Spleen (tissue), 7 donors: ENCODE measurements around the gene HSD17B12.

Experiments
- POLR2AphosphoS5 ChIP-seq, 3 donors: sonication (generic); formaldehyde crosslinking; IDR thresholded peaks; one replicate each; pipeline ENCODE4 v1.5.1; 2017; ENCODE audit warnings: antibody characterized with exemption in 3 of 3
- TF ChIP-seq, protein P1 (sequence below), 11 experiments: fragments of 200-600 bp in 7 of 11; fragments of 450-650 bp in 4 of 11; sonication (generic) in 4 of 11; IDR thresholded peaks in 8 of 11; conservative IDR thresholded peaks in 3 of 11; 1 replicate in 7 of 11; 2 replicates in 4 of 11; pipeline versions ENCODE4 v1.4.0 to v1.8.0; 2016 to 2021; ENCODE audit warnings: antibody characterized with exemption in 11 of 11, inconsistent platforms in 4 of 11, mild to moderate bottlenecking in 1 of 11
- donor health status: DM: no; HTN: no; CAD: no; lungs with moderate emphysema.
- donor health status: DM: no; HTN: no; CAD: no.
- donor health status: DM: no; HTN: no; CAD: no.

DNA sequence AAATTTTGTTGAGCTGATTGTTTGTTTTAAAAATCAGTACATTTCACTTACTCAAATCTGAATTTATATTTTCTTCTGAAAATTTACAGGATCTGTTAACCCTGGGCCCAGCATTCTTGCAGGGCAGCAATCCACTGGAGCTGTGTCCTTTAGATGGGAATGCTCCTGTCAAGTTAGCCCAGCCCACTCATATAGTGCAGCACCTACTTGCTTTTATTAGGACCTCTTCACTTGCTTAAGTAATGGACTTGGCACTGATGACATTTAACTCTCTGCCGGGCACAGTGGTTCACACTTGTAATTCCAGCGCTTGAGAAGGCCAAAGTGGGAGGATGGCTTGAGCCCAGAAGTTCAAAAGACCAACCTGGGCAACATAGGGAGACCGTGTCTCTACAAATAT lies 89.6 kb downstream of the HSD17B12 start:
- no peak for TF ChIP-seq POLR2AphosphoS5 (IDR thresholded peaks at IDR 0.05)
- TF ChIP-seq, protein P1, sequence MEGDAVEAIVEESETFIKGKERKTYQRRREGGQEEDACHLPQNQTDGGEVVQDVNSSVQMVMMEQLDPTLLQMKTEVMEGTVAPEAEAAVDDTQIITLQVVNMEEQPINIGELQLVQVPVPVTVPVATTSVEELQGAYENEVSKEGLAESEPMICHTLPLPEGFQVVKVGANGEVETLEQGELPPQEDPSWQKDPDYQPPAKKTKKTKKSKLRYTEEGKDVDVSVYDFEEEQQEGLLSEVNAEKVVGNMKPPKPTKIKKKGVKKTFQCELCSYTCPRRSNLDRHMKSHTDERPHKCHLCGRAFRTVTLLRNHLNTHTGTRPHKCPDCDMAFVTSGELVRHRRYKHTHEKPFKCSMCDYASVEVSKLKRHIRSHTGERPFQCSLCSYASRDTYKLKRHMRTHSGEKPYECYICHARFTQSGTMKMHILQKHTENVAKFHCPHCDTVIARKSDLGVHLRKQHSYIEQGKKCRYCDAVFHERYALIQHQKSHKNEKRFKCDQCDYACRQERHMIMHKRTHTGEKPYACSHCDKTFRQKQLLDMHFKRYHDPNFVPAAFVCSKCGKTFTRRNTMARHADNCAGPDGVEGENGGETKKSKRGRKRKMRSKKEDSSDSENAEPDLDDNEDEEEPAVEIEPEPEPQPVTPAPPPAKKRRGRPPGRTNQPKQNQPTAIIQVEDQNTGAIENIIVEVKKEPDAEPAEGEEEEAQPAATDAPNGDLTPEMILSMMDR (IDR thresholded peaks at IDR 0.05 in 8 of 11, conservative IDR thresholded peaks at IDR 0.05 in 3 of 11) = no peak
